Fibroblast of pulmonary artery (primary cell): ENCODE measurements around the gene MAB21L4.
A peak's percentile ranks its signal among the peaks of the same experiment; 100 is the strongest.

Experiments used
- DNase-seq: peaks from one replicate; pipeline ENCODE4 v3.0.0-alpha.2; 2010; ENCODE audit warnings: low read depth
- H3K4me3 ChIP-seq: replicated peaks from 2 replicates; pipeline ENCODE4 v1.5.1; 2011; ENCODE audit warnings: low read depth, mild to moderate bottlenecking, control low read depth, low read length, moderate library complexity
- TF ChIP-seq, protein P1 (sequence below): IDR thresholded peaks from 2 replicates; pipeline ENCODE4 v1.5.1; 2011; ENCODE audit warnings: mild to moderate bottlenecking, control low read depth, low read length, inconsistent platforms; ENCODE audit errors: missing control alignments

Gene MAB21L4

DNA sequence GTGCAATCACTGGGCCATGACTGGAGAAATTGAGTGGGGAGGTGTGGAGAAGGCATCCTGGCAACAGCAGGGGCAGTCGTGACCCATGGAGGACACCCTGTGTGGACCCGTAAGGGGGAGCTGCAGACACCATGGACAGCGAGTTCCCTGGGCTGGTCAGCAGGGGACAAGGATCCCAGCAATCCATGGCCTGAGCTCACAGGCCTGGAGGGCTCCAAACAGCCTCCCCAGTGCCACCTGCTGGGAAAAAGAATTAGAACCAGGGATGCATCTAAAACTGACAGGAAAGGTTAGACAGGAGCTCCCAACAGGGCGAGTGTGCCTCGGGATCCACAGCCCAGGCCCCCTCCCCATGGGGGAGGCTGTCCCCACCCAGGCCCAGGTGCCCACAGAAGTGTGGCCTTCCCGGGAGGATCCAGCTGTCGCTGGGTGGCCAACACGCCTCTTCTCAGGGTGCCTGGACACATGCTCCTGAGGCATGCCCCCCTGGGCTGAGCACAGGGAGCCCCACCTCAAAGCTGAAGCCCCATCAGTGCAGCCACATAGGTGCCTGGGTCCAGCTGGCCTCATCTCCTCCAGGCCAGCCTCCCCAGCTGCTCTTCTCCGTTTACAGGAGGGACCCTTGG is 55.4 kb downstream of the MAB21L4 start:
- TF ChIP-seq, protein P1, sequence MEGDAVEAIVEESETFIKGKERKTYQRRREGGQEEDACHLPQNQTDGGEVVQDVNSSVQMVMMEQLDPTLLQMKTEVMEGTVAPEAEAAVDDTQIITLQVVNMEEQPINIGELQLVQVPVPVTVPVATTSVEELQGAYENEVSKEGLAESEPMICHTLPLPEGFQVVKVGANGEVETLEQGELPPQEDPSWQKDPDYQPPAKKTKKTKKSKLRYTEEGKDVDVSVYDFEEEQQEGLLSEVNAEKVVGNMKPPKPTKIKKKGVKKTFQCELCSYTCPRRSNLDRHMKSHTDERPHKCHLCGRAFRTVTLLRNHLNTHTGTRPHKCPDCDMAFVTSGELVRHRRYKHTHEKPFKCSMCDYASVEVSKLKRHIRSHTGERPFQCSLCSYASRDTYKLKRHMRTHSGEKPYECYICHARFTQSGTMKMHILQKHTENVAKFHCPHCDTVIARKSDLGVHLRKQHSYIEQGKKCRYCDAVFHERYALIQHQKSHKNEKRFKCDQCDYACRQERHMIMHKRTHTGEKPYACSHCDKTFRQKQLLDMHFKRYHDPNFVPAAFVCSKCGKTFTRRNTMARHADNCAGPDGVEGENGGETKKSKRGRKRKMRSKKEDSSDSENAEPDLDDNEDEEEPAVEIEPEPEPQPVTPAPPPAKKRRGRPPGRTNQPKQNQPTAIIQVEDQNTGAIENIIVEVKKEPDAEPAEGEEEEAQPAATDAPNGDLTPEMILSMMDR: peak; percentile 75
- DNase-seq: peak; percentile 75
- H3K4me3 ChIP-seq: no peak overlapping the region

DNA sequence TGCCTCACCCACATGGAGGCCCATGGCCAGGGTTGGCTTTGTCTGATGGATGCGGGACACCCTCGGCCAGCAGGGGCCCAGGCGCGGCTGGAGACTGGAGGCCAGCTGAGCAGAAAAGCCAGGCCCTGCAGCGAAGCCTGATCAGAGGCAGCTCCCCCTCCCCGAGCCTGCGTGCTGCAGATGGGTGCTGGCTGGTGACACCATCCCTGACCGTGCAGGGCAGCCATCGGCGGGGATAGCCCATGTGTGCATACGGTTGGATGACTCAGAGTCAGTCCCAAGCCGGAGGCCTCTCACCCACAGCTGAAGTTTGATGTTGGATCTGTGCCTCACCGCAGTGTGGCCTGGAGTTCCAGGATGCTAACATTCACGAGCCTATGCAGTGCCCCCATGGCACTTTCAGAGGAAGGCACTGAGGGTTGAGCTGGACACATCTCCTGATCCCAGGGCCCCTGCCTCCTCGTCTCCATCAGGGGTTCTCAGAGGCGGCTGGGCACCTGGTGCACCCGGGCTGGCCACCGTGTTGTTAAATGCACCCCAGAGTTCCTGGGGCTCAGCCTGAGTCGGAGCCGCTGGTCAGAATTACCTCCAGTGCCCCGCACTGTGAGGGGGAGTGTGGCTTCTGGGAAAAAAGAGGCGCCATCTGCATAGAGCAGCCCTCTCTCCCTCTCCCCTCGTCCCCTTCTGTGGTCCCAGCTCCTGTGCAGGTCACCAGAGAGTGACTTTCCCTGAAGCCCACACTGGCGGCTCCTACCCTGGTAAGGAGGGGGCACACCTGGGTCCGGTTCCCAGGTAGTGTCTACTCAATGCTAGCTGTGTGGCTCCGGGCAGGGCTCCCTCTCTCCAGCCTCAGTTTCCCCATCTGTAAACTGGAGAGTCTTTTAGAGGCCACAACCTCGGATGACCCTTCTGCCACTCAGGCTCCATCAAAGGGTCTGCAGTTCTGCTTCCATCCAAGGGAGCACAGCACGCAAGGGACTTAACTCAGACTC is 56.5 kb downstream of the MAB21L4 start:
- no peak overlapping the region for H3K4me3 ChIP-seq
- DNase-seq: no peak
- TF ChIP-seq, protein P1: no peak

DNA sequence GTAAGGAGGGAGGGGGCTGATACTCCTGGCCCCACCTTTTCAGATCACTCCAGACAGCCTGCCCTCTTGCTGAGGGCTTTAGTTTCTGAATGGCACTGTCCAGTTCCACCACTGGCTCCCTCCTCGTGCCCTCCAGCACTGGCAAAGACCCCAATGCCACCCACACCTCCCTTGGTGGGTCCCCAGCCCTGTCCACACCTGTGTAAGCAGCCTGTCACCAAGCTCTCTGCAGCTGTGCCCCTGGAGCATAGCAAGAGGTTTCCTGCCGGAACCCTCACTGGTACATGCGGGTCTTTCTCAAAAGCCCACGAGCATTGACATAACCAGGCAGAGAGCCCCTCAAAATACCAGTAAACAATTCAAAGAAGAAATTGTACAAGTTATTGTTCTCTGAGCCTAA is 58.3 kb downstream of the MAB21L4 start:
- DNase-seq: no peak
- H3K4me3 ChIP-seq: no peak overlapping the region
- TF ChIP-seq, protein P1: no peak

DNA sequence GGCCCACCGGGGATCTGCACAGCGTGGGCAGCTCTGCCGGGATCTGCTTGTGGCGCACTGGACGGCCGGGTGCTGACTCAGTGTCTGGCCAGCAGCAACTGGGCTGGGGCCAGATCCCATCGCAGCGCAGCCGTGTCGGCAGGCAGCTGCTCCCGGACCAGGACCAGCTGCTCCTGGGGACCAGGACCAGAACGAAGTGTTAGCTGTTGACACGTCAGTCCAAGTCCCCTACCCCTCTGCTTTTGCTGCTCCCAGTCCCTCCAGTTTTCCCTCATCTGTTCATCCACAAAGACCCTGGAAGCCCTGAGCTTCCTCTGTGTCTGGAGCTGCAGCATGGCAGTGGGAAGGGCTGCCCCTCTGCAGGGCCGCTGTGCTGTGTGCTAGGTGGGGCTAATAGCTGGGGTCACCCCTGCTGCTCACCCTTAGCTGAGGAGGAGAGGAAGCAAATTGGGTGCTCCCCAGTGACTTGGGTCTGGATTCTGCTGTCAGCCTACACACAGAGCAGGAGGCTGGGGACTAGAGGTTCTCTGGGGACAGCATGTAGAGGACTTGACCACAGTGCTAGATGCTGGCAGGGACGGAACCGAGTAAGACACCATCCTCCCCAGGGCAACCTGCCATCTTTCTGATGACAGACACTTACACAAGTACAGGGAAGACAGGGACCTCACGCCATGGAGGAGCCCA is 59.0 kb downstream of the MAB21L4 start:
- peak; percentile 64 for DNase-seq
- TF ChIP-seq, protein P1: no peak
- H3K4me3 ChIP-seq: no peak overlapping the region
